ENCODE data around the gene IL5RA.

The IL5RA gene

DNA sequence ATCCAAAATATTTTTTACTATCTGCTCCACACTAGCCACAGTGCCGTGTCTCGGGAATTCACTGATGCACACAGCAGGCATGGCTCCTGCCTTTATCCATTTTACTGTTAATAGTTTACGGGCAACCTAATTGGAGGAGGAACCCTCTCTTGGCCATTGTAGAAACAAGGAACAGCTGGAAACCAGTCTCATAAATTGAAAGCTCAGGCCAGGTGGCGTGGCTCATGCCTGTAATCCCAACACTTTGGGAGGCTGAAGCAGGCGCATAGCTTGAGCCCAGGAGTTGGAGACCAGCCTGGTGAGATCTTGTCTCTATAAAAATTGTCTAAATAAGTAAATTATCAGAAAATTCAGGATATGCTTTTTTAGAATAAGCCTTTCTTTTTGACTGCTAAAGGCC is 39.0 kb downstream of the IL5RA start:
- Histone ChIP-seq H4K91ac (ENCODE audit: low read depth, low read length) (no peak overlapping the region), H2BK120ac (ENCODE audit: insufficient read depth, low read length, poor library complexity) (no peak overlapping the region), H4K12ac (ENCODE audit: low read depth, low read length) (no peak overlapping the region), H3K4me2 (ENCODE audit: low read length) (no peak overlapping the region), H3K79me2 (ENCODE audit: control insufficient read depth, insufficient read depth, low read length, poor library complexity) (no peaks in the 10 kb centered on the region), H3K9ac (ENCODE audit: low read length) (no peak overlapping the region), H3K27me3 (ENCODE audit: insufficient read depth, low read length) (no peaks in the 10 kb centered on the region), H3K9me3 (ENCODE audit: insufficient read depth, low read depth, low read length) (peaks cover 2% of the 10 kb centered on the region), H3K27ac (ENCODE audit: low read depth, low read length) (no peak overlapping the region), H3K18ac (ENCODE audit: low read length) (no peak overlapping the region), H3K36me3 (ENCODE audit: control insufficient read depth in 1 of 2, insufficient read depth in 2 of 2, low read length in 2 of 2) (no peaks in the 10 kb centered on the region), H2BK12ac (ENCODE audit: low read length) (no peak overlapping the region), H2AFZ (ENCODE audit: insufficient read depth, low read length, poor library complexity) (no peak overlapping the region), H2AK5ac (ENCODE audit: low read length) (no peak overlapping the region), H3K23ac (ENCODE audit: low read length) (no peak overlapping the region), H3K79me1 (ENCODE audit: low read length) (no peaks in the 10 kb centered on the region), H3K4ac (ENCODE audit: low read depth, low read length) (no peak overlapping the region), H3K4me1 (ENCODE audit: control insufficient read depth in 1 of 2, insufficient read depth in 2 of 2, low read length in 2 of 2) (no peaks in the 10 kb centered on the region), H2BK5ac (ENCODE audit: low read depth, low read length, poor library complexity) (no peak overlapping the region), H3K4me3 (ENCODE audit: low read depth, low read length) (no peak overlapping the region), H4K8ac (ENCODE audit: low read depth, low read length) (no peak overlapping the region), H3K14ac (ENCODE audit: low read length) (no peak overlapping the region)
- no peak for DNase-seq
- WGBS (ENCODE audit: extremely low coverage, insufficient coverage, insufficient read length) = no CpG with 5 or more reads among the region's 5 CpGs

DNA sequence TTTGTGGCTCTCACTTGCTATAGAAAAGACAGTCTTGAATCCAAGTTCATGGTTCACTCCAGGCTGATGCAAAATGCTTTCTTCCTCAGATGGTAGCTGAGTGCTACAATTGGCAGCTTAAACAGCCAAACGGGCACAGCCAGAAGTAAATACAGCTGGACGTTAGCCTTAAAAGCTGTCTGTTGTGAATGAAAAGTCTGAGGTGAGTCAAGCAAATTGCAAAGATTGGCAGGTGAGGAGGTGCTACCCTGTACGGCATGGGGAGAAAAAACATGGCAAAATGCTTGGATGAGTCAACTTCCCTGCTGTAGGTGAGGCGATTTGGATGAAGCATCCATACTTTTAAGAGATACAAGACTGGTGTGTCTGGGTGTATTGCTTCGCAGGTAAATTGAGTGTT is 40.5 kb downstream of the IL5RA start:
- Histone ChIP-seq H3K36me3 (ENCODE audit: control insufficient read depth in 1 of 2, insufficient read depth in 2 of 2, low read length in 2 of 2) (no peaks in the 10 kb centered on the region), H3K4ac (ENCODE audit: low read depth, low read length) (no peak overlapping the region), H2AFZ (ENCODE audit: insufficient read depth, low read length, poor library complexity) (no peak overlapping the region), H3K9ac (ENCODE audit: low read length) (no peak overlapping the region), H2BK120ac (ENCODE audit: insufficient read depth, low read length, poor library complexity) (no peak overlapping the region), H3K27me3 (ENCODE audit: insufficient read depth, low read length) (no peaks in the 10 kb centered on the region), H3K23ac (ENCODE audit: low read length) (no peak overlapping the region), H3K4me3 (ENCODE audit: low read depth, low read length) (no peak overlapping the region), H4K8ac (ENCODE audit: low read depth, low read length) (no peak overlapping the region), H4K12ac (ENCODE audit: low read depth, low read length) (no peak overlapping the region), H3K79me1 (ENCODE audit: low read length) (no peaks in the 10 kb centered on the region), H3K14ac (ENCODE audit: low read length) (no peak overlapping the region), H2BK12ac (ENCODE audit: low read length) (no peak overlapping the region), H3K79me2 (ENCODE audit: control insufficient read depth, insufficient read depth, low read length, poor library complexity) (no peaks in the 10 kb centered on the region), H2AK5ac (ENCODE audit: low read length) (no peak overlapping the region), H3K9me3 (ENCODE audit: insufficient read depth, low read depth, low read length) (peaks cover 2% of the 10 kb centered on the region), H3K4me1 (ENCODE audit: control insufficient read depth in 1 of 2, insufficient read depth in 2 of 2, low read length in 2 of 2) (no peaks in the 10 kb centered on the region), H3K27ac (ENCODE audit: low read depth, low read length) (no peak overlapping the region), H2BK5ac (ENCODE audit: low read depth, low read length, poor library complexity) (no peak overlapping the region), H3K18ac (ENCODE audit: low read length) (no peak overlapping the region), H3K4me2 (ENCODE audit: low read length) (no peak overlapping the region), H4K91ac (ENCODE audit: low read depth, low read length) (no peak overlapping the region)
- no peak for DNase-seq
- no CpG with 5 or more reads among the region's 5 CpGs for WGBS (ENCODE audit: extremely low coverage, insufficient coverage, insufficient read length)

- Histone ChIP-seq H2BK5ac (ENCODE audit: low read depth, low read length, poor library complexity) (no peak overlapping the region), H3K4me2 (ENCODE audit: low read length) (no peak overlapping the region), H3K23ac (ENCODE audit: low read length) (no peak overlapping the region), H3K18ac (ENCODE audit: low read length) (no peak overlapping the region), H2BK12ac (ENCODE audit: low read length) (no peak overlapping the region), H3K14ac (ENCODE audit: low read length) (no peak overlapping the region), H3K79me2 (ENCODE audit: control insufficient read depth, insufficient read depth, low read length, poor library complexity) (no peaks in the 10 kb centered on the region), H3K4me1 (ENCODE audit: control insufficient read depth in 1 of 2, insufficient read depth in 2 of 2, low read length in 2 of 2) (no peaks in the 10 kb centered on the region), H4K12ac (ENCODE audit: low read depth, low read length) (no peak overlapping the region), H3K27ac (ENCODE audit: low read depth, low read length) (no peak overlapping the region), H2BK120ac (ENCODE audit: insufficient read depth, low read length, poor library complexity) (no peak overlapping the region), H3K36me3 (ENCODE audit: control insufficient read depth in 1 of 2, insufficient read depth in 2 of 2, low read length in 2 of 2) (no peaks in the 10 kb centered on the region), H4K91ac (ENCODE audit: low read depth, low read length) (no peak overlapping the region), H3K9ac (ENCODE audit: low read length) (no peak overlapping the region), H2AK5ac (ENCODE audit: low read length) (no peak overlapping the region), H2AFZ (ENCODE audit: insufficient read depth, low read length, poor library complexity) (no peak overlapping the region), H3K79me1 (ENCODE audit: low read length) (no peaks in the 10 kb centered on the region), H3K4me3 (ENCODE audit: low read depth, low read length) (no peak overlapping the region), H3K27me3 (ENCODE audit: insufficient read depth, low read length) (no peaks in the 10 kb centered on the region), H4K8ac (ENCODE audit: low read depth, low read length) (no peak overlapping the region), H3K9me3 (ENCODE audit: insufficient read depth, low read depth, low read length) (peaks cover 2% of the 10 kb centered on the region), H3K4ac (ENCODE audit: low read depth, low read length) (no peak overlapping the region)
- no CpG with 5 or more reads among the region's 1 CpG for WGBS (ENCODE audit: extremely low coverage, insufficient coverage, insufficient read length)
- no peak for DNase-seq
These were observed 41.8 kb downstream of the IL5RA start for GRCh38 chr3:3068358-3068881.

DNA sequence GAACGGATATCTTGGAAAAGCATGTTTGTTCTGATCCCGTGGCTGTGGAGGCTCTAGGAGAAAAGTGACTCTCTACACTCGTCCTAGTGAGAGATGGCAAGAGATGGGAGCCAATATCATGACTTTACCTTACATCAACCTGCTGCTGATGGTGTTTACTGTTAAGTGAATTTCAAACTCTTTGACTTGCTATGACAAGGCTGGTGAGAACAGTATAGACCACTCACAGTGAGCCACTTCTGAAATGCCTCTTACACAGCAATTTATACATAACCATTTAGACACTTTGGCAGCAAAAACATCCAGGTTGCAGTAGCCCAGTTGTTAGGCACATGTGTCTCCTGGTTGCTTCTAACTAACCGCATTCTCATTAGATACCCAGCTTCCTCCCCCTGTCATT is 43.3 kb downstream of the IL5RA start:
- Histone ChIP-seq H2AFZ (ENCODE audit: insufficient read depth, low read length, poor library complexity) (no peak overlapping the region), H3K4ac (ENCODE audit: low read depth, low read length) (no peak overlapping the region), H3K4me3 (ENCODE audit: low read depth, low read length) (no peak overlapping the region), H3K14ac (ENCODE audit: low read length) (no peak overlapping the region), H3K18ac (ENCODE audit: low read length) (no peak overlapping the region), H3K4me1 (ENCODE audit: control insufficient read depth in 1 of 2, insufficient read depth in 2 of 2, low read length in 2 of 2) (no peaks in the 10 kb centered on the region), H3K4me2 (ENCODE audit: low read length) (no peak overlapping the region), H3K27ac (ENCODE audit: low read depth, low read length) (no peak overlapping the region), H2AK5ac (ENCODE audit: low read length) (no peak overlapping the region), H4K12ac (ENCODE audit: low read depth, low read length) (no peak overlapping the region), H4K8ac (ENCODE audit: low read depth, low read length) (no peak overlapping the region), H3K27me3 (ENCODE audit: insufficient read depth, low read length) (no peaks in the 10 kb centered on the region), H2BK5ac (ENCODE audit: low read depth, low read length, poor library complexity) (no peak overlapping the region), H3K36me3 (ENCODE audit: control insufficient read depth in 1 of 2, insufficient read depth in 2 of 2, low read length in 2 of 2) (no peaks in the 10 kb centered on the region), H2BK12ac (ENCODE audit: low read length) (no peak overlapping the region), H3K79me1 (ENCODE audit: low read length) (no peaks in the 10 kb centered on the region), H3K23ac (ENCODE audit: low read length) (no peak overlapping the region), H2BK120ac (ENCODE audit: insufficient read depth, low read length, poor library complexity) (no peak overlapping the region), H3K9me3 (ENCODE audit: insufficient read depth, low read depth, low read length) (peaks cover under 1% of the 10 kb centered on the region), H3K9ac (ENCODE audit: low read length) (no peak overlapping the region), H3K79me2 (ENCODE audit: control insufficient read depth, insufficient read depth, low read length, poor library complexity) (no peaks in the 10 kb centered on the region), H4K91ac (ENCODE audit: low read depth, low read length) (no peak overlapping the region)
- no CpG with 5 or more reads among the region's 4 CpGs for WGBS (ENCODE audit: extremely low coverage, insufficient coverage, insufficient read length)
- DNase-seq = no peak
